ENCODE data around the gene GNGT2. TPM values are rescaled to one million over a fixed set of nuclear protein-coding genes. Genes with fewer than 3 reads are reported as not detected.

Gene GNGT2
- total RNA-seq, 1 donor from 2014 or later: 1.2 TPM

GRCh38 chr17:49216953-49217650 is 6.7 kb upstream of the GNGT2 start:
- DNase-seq (ENCODE audit: low spot score): no peak
- intact Hi-C loops (cut with DNase I): no loop called here

GRCh38 chr17:49216482-49216881 is 6.1 kb upstream of the GNGT2 start:
- intact Hi-C loops (cut with DNase I): no loop called here

GRCh38 chr17:49214676-49215360 is 4.4 kb upstream of the GNGT2 start:
- DNase-seq (ENCODE audit: low spot score): no peak
- intact Hi-C loops (cut with DNase I): no loop called here

More at GRCh38 chr17:49216482-49216881, 6.1 kb upstream of the GNGT2 start:
- no peak for DNase-seq (ENCODE audit: low spot score)

GRCh38 chr17:49213847-49214246 is 3.5 kb upstream of the GNGT2 start:
- intact Hi-C loops (cut with DNase I): no loop called here
- no peak for DNase-seq (ENCODE audit: low spot score)

GRCh38 chr17:49213399-49213798 is 3.0 kb upstream of the GNGT2 start:
- DNase-seq (ENCODE audit: low spot score): no peak
- intact Hi-C loops (cut with DNase I): no loop called here

GRCh38 chr17:49209061-49209571 is 1.3 kb downstream of the GNGT2 start:
- intact Hi-C loops (cut with DNase I): no loop called here
- no peak for DNase-seq (ENCODE audit: low spot score)

GRCh38 chr17:49204516-49204915 is 5.9 kb downstream of the GNGT2 start:
- DNase-seq (ENCODE audit: low spot score): no peak
- intact Hi-C loops (cut with DNase I): no loop called here

GRCh38 chr17:49203796-49204195 is 6.6 kb downstream of the GNGT2 start:
- no peak for DNase-seq (ENCODE audit: low spot score)
- intact Hi-C loops (cut with DNase I): no loop called here

- intact Hi-C loops (cut with DNase I): no loop called here
- no peak for DNase-seq (ENCODE audit: low spot score)
Measured at GRCh38 chr17:49201481-49201927, 8.9 kb downstream of the GNGT2 start.

- DNase-seq (ENCODE audit: low spot score): no peak
- intact Hi-C loops (cut with DNase I): no loop called here
Measured at GRCh38 chr17:49200423-49201083, 9.8 kb downstream of the GNGT2 start.

- DNase-seq (ENCODE audit: low spot score): no peak
- intact Hi-C loops (cut with DNase I): no loop called here
Measured at GRCh38 chr17:49198211-49198610, 12.2 kb downstream of the GNGT2 start.

- intact Hi-C loops (cut with DNase I): no loop called here
Measured at GRCh38 chr17:49197346-49197998, 12.9 kb downstream of the GNGT2 start.

GRCh38 chr17:49196520-49196919 is 13.9 kb downstream of the GNGT2 start:
- intact Hi-C loops (cut with DNase I): no loop called here
- DNase-seq (ENCODE audit: low spot score): no peak

More at GRCh38 chr17:49197346-49197998, 12.9 kb downstream of the GNGT2 start:
- no peak for DNase-seq (ENCODE audit: low spot score)

GRCh38 chr17:49195751-49196150 is 14.6 kb downstream of the GNGT2 start:
- no peak for DNase-seq (ENCODE audit: low spot score)
- intact Hi-C loops (cut with DNase I): no loop called here

GRCh38 chr17:49194297-49194607 is 16.1 kb downstream of the GNGT2 start:
- DNase-seq (ENCODE audit: low spot score): no peak
- intact Hi-C loops (cut with DNase I): no loop called here

GRCh38 chr17:49193513-49194296 is 16.7 kb downstream of the GNGT2 start:
- no peak for DNase-seq (ENCODE audit: low spot score)
- intact Hi-C loops (cut with DNase I): no loop called here

- peak; percentile 94 for DNase-seq (ENCODE audit: low spot score)
- intact Hi-C loops (cut with DNase I): no loop called here
Measured at GRCh38 chr17:49191917-49192741, 18.2 kb downstream of the GNGT2 start.

- no peak for DNase-seq (ENCODE audit: low spot score)
- intact Hi-C loops (cut with DNase I): no loop called here
Measured at GRCh38 chr17:49191409-49191916, 18.9 kb downstream of the GNGT2 start.

Measured in cardiac septum (tissue), 1 donor.